Cardiac fibroblast (primary cell): Measurements from ENCODE around the gene EFNA3.

Experiments used
- DNase-seq, 2 donors: peaks; one replicate each; pipeline versions ENCODE4 v3.0.0 to v3.0.0-alpha.2; 2010; ENCODE audit warnings: low read depth in 2 of 2
- H3K4me3 ChIP-seq, 2 donors: replicated peaks in 1 of 2; 1 replicate in 1 of 2; 2 replicates in 1 of 2; pipeline ENCODE4 v1.5.1; 2011; ENCODE audit warnings: low read depth in 2 of 2, low read length in 2 of 2, mild to moderate bottlenecking in 2 of 2, moderate library complexity in 1 of 2
- CTCF ChIP-seq: IDR thresholded peaks from one replicate; pipeline ENCODE4 v1.5.1; 2011; ENCODE audit warnings: low read depth, mild to moderate bottlenecking, low read length, inconsistent platforms

Gene EFNA3

DNA sequence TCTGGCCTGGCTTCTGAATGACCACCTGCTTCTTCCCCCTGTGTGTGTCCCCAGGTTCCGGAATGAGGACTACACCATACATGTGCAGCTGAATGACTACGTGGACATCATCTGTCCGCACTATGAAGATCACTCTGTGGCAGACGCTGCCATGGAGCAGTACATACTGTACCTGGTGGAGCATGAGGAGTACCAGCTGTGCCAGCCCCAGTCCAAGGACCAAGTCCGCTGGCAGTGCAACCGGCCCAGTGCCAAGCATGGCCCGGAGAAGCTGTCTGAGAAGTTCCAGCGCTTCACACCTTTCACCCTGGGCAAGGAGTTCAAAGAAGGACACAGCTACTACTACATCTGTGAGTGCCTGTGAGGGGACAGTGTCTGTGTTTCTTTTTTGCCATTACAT lies 52.6 kb downstream of the EFNA3 start:
- H3K4me3 ChIP-seq: no peak overlapping the region
- no peak for TF ChIP-seq CTCF
- DNase-seq: no peak

GRCh38 chr1:155131856-155132255 lies 53.2 kb downstream of the EFNA3 start:
- no peak overlapping the region for H3K4me3 ChIP-seq
- DNase-seq: no peak
- no peak for TF ChIP-seq CTCF

GRCh38 chr1:155133799-155134281 lies 55.2 kb downstream of the EFNA3 start:
- H3K4me3 ChIP-seq: no peak overlapping the region
- DNase-seq: no peak
- TF ChIP-seq CTCF: no peak

GRCh38 chr1:155134322-155134721 lies 55.7 kb downstream of the EFNA3 start:
- no peak for TF ChIP-seq CTCF
- H3K4me3 ChIP-seq: no peak overlapping the region
- DNase-seq: no peak

- peak; percentile 97 to 98 for DNase-seq
These were observed 56.3 kb downstream of the EFNA3 start for GRCh38 chr1:155134880-155135414.

DNA sequence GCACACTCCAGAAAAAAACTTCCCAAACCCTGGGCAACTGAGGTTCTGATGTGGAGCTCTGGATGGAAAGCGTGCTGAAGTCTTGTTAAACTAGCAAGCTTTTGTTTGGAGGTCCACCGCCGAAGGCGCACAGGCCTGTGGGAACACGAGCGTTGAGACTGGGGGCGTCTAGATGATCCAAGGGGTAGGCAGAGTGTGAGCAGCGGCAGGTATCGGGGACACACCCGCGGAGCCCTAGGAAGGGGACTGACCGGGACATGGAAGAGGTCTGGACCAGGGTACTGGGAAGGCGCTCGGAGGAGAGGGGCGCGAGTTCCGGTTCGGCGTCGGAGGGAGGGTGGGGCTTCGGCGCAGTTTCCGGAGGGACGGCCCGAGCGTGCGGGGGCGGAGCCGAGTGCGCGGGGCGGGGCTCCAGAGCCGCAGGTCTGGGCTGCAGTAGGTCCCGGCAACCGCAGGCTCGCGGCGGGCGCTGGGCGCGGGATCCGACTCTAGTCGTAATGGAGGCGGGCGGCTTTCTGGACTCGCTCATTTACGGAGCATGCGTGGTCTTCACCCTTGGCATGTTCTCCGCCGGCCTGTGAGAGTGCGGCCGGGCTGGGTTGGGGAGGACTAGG lies 56.9 kb downstream of the EFNA3 start, which contains the start of gene SLC50A1:
TSS of gene SLC50A1 (plus strand) at position 438 of the 614 bp plus-strand sequence. CDS start at position 498, 60 bp downstream.
- no peak for TF ChIP-seq CTCF
- H3K4me3 ChIP-seq: peak within 1 kb of the TSS; percentile 75 to 79
- DNase-seq: peak; percentile 92 to 97

More at GRCh38 chr1:155134880-155135414, 56.3 kb downstream of the EFNA3 start:
- TF ChIP-seq CTCF: no peak
- peak overlapping the region; percentile 75 to 79 for H3K4me3 ChIP-seq

DNA sequence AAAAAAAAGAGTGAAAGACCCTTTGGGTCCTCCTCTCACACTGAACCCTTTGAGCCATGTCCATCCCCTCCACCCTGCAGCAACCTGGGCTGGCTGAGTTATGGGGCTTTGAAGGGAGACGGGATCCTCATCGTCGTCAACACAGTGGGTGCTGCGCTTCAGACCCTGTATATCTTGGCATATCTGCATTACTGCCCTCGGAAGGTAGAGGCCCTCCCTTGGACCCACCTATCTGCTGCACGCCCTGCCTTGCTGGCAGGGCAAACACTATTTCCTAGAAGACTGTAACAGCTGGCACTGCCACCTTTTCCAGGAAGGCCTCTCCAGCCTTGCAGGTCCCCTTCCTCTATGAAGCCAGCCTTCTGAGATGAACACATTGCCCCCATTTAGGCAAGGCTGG lies 58.1 kb downstream of the EFNA3 start:
- H3K4me3 ChIP-seq: peak overlapping the region; percentile 48 to 75
- TF ChIP-seq CTCF: no peak
- no peak for DNase-seq
